ENCODE data around the gene RAP1GAP. TPM values are rescaled to one million over a fixed set of nuclear protein-coding genes. Genes with fewer than 3 reads are reported as not detected.
"Not testable (repeated sequence)": the region's sequence is repeated elsewhere in the genome, so short reads cannot be mapped to it uniquely, and the experiment has no call there.

RAP1GAP gene
- total RNA-seq, 2 experiments from 2014 or later: 1.3 to 1.6 TPM

DNA sequence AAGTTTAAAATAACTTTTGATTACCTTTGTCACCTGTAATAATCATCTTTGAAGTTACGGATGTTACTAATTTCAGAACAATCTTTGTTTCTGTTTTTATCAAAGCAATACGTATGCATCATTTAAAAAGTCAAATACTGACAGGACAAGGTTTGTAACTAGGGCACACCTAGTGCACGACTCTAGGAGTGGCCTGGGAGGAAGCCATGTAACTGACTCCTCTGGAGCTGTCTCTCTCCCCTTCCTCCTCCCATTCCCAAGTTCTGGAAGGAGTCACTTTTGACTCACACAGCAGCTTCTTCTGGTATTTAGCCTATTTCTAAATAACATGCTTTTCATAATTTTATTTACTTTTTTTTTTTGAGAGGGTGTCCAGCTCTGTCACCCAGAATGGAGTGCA is 11.8 kb upstream of the RAP1GAP start:
- ATAC-seq: no peak
- ChIA-PET CTCF (no interaction called here), POLR2A (no interaction called here)
- H3K9me3 Mint-ChIP-seq: no peaks in the 10 kb centered on the region
- H3K4me1 Mint-ChIP-seq (ENCODE audit: low read depth): no peaks in the 10 kb centered on the region
- no peaks in the 10 kb centered on the region for H3K27me3 Mint-ChIP-seq
- peaks cover 27% of the 10 kb centered on the region for H3K36me3 Mint-ChIP-seq (ENCODE audit: low read depth)
- no peak for DNase-seq
- H3K27ac Mint-ChIP-seq: no peak overlapping the region
- no peak overlapping the region for H3K4me3 Mint-ChIP-seq
- no peak for TF ChIP-seq CTCF (IDR thresholded peaks at IDR 0.05)
- intact Hi-C loops (cut with micrococcal nuclease): no loop called here

DNA sequence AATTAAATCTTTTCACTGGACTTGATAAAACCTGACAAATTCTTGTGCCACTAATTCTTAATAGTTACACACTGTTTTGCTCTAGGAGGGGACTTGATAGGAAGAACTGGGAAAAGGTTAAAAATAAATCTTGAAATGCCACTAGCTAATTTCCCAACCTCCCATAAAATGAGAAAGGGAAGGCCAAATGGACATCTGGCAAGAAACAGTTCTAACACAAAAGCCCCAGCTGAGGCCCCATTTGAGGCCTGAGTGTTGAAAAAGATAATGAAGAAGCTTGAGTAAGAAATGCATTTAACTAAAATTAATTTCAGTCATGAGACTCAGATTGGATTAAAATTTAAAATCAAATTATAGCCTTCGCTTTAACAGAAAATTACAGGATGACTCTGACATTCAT is 11.2 kb upstream of the RAP1GAP start:
- POLR2A ChIA-PET: no interaction called here
- Mint-ChIP-seq H3K27ac (no peak overlapping the region), H3K9me3 (no peaks in the 10 kb centered on the region), H3K27me3 (no peaks in the 10 kb centered on the region), H3K4me3 (no peak overlapping the region), H3K4me1 (ENCODE audit: low read depth) (no peaks in the 10 kb centered on the region), H3K36me3 (ENCODE audit: low read depth) (peaks cover 24% of the 10 kb centered on the region)
- ATAC-seq (no peak), DNase-seq (no peak)
- CTCF ChIA-PET: interaction anchor here (0.7 kb wide), 1 partner anchor 21 kb away, joined by 3 read pairs; no protein-coding TSS in a partner anchor
- intact Hi-C loops (cut with micrococcal nuclease): no loop called here
- TF ChIP-seq CTCF (IDR thresholded peaks at IDR 0.05): no peak

- CTCF ChIA-PET: no interaction called here
- no peak for TF ChIP-seq CTCF (IDR thresholded peaks at IDR 0.05)
- intact Hi-C loops (cut with micrococcal nuclease): no loop called here
- Mint-ChIP-seq H3K4me1 (ENCODE audit: low read depth) (peaks cover 2% of the 10 kb centered on the region), H3K27me3 (no peaks in the 10 kb centered on the region), H3K36me3 (ENCODE audit: low read depth) (peaks cover 10% of the 10 kb centered on the region), H3K27ac (no peak overlapping the region), H3K4me3 (no peak overlapping the region), H3K9me3 (no peaks in the 10 kb centered on the region)
- POLR2A ChIA-PET: interaction anchor here (1.0 kb wide), 1 partner anchor 105 kb away, joined by 3 read pairs; no protein-coding TSS in a partner anchor
- ATAC-seq: no peak
- DNase-seq: no peak
Observed at GRCh38 chr1:21677168-21677567, 8.0 kb upstream of the RAP1GAP start.

DNA sequence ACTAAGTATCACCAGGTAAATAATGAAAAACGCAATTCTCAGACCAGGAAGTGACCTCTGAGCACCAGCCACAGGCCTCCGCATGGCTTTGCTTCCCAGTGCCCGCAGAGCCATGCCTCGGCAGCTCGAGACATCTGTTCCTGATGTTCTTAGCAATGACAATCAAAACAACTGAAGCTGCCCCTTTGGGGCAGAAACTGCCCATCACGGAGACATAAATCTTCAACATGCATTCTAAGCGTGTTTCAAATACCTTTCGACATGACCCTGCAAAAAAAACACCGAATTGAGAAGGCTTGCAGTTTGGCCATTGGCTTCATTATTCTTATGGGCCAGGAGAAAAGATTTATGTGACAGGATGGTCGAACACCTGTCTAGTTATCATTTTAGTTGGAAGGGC is 5.8 kb upstream of the RAP1GAP start:
- Mint-ChIP-seq H3K9me3 (no peaks in the 10 kb centered on the region), H3K27me3 (no peaks in the 10 kb centered on the region), H3K4me3 (no peak overlapping the region), H3K27ac (no peak overlapping the region), H3K4me1 (ENCODE audit: low read depth) (peaks cover 5% of the 10 kb centered on the region), H3K36me3 (ENCODE audit: low read depth) (peaks cover 7% of the 10 kb centered on the region)
- CTCF ChIA-PET: interaction anchor here (1.6 kb wide), 1 partner anchor 16 kb away, joined by 4 read pairs; no protein-coding TSS in a partner anchor
- ATAC-seq (no peak), DNase-seq (no peak)
- intact Hi-C loops (cut with micrococcal nuclease): no loop called here
- POLR2A ChIA-PET: interaction anchor here (0.6 kb wide), 1 partner anchor 688 kb away, joined by 3 read pairs; no protein-coding TSS in a partner anchor
- no peak for TF ChIP-seq CTCF (IDR thresholded peaks at IDR 0.05)

- not testable (repeated sequence) for H3K27ac Mint-ChIP-seq, H3K27me3 Mint-ChIP-seq
Observed at GRCh38 chr1:21673853-21674252, 4.7 kb upstream of the RAP1GAP start.

More at GRCh38 chr1:21673853-21674252, 4.7 kb upstream of the RAP1GAP start:
- H3K36me3 Mint-ChIP-seq (ENCODE audit: low read depth); H3K4me1 Mint-ChIP-seq (ENCODE audit: low read depth); intact Hi-C loops (cut with micrococcal nuclease); ATAC-seq; H3K4me3 Mint-ChIP-seq; DNase-seq; H3K9me3 Mint-ChIP-seq: not testable (repeated sequence)
- POLR2A ChIA-PET: interaction anchor here (0.8 to 1.7 kb wide), 2 partner anchors 10 to 53 kb away, joined by 3 to 5 read pairs; no protein-coding TSS in a partner anchor
- CTCF ChIA-PET: interaction anchor here (1.0 kb wide), 1 partner anchor 9 kb away, joined by 3 read pairs; no protein-coding TSS in a partner anchor

Measured in activated CD8-positive, alpha-beta T cell treated with anti-CD3 and anti-CD28 coated beads for 36 hours (primary cell).